HUES48 (cell line): ENCODE measurements around the gene C5orf15.
"Not testable (repeated sequence)": the region's sequence is repeated elsewhere in the genome, so short reads cannot be mapped to it uniquely, and the experiment has no call there.

Source experiments
- H3K27ac ChIP-seq: one replicate; pipeline ENCODE4 v1.7.0; 2013; ENCODE audit warnings: low read depth, low read length, inconsistent platforms
- H3K27me3 ChIP-seq: 2 replicates; pipeline ENCODE4 v1.6.1; 2013; ENCODE audit warnings: mild to moderate bottlenecking, low read length; ENCODE audit not compliant: control insufficient read depth, insufficient read depth
- H3K36me3 ChIP-seq: 2 replicates; pipeline ENCODE4 v1.6.1; 2013; ENCODE audit warnings: low read length; ENCODE audit not compliant: control insufficient read depth, insufficient read depth
- H3K4me1 ChIP-seq: 2 replicates; pipeline ENCODE4 v1.6.1; 2013; ENCODE audit warnings: mild to moderate bottlenecking, low read length; ENCODE audit not compliant: control insufficient read depth, insufficient read depth
- H3K4me3 ChIP-seq: 2 replicates; pipeline ENCODE4 v1.5.1; 2013; ENCODE audit warnings: mild to moderate bottlenecking, low read depth, low read length
- H3K9ac ChIP-seq: 2 replicates; pipeline ENCODE4 v1.6.1; 2013; ENCODE audit warnings: mild to moderate bottlenecking, low read depth, low read length, moderate library complexity
- H3K9me3 ChIP-seq: 2 replicates; pipeline ENCODE4 v1.6.1; 2013; ENCODE audit warnings: low read length; ENCODE audit not compliant: control insufficient read depth, insufficient read depth

The C5orf15 gene

DNA sequence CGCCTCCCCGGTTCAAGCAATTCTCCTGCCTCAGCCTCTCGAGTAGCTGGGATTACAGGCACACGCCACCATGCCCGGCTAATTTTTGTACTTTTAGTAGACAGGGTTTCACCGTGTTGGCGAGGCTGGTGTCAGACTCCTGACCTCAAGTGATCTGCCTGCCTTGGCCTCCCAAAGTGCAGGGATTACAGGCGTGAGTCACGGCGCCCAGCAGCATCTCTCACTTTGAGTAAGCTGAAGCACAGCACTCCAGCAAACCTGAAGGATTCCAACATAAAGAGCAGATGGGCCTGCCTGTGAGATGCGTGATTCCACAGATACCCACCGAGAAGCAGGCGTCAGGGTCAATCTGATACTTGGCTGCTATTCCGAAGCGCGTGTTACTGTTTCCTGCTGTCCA, 7.1 kb upstream of the C5orf15 start:
- not testable (repeated sequence) for H3K27me3 ChIP-seq, H3K4me1 ChIP-seq, H3K27ac ChIP-seq, H3K9me3 ChIP-seq, H3K9ac ChIP-seq, H3K4me3 ChIP-seq
- peaks cover 82% of the 10 kb centered on the region for H3K36me3 ChIP-seq

DNA sequence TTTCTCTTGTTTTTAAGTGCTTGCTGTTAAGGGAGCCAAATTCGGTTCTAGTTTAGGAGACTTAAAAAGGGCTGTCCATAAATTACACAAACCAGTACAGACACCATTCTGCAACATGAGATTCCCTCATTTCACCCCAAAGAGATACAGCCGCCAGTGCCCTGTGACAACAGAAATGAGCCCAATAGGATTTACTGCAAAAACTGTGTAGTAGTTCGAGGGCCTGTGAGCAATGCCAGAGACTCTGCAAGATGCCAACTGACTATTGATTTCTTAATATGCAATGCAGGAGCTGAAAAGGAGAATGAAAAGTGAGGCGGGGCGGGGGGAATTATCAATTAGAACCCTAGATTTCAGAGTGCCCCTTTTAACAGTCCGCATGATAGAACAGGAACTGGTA, 5.7 kb upstream of the C5orf15 start:
- Histone ChIP-seq H3K36me3 (peaks cover 71% of the 10 kb centered on the region), H3K9ac (no peak overlapping the region), H3K4me3 (no peak overlapping the region), H3K4me1 (peaks cover 4% of the 10 kb centered on the region; the same call in 1 of the 2 replicates), H3K27ac (no peak overlapping the region), H3K9me3 (no peaks in the 10 kb centered on the region), H3K27me3 (no peaks in the 10 kb centered on the region)

- Histone ChIP-seq H3K4me3 (no peak overlapping the region), H3K4me1 (peaks cover 6% of the 10 kb centered on the region), H3K27me3 (no peaks in the 10 kb centered on the region), H3K9me3 (no peaks in the 10 kb centered on the region), H3K9ac (no peak overlapping the region), H3K36me3 (peaks cover 41% of the 10 kb centered on the region), H3K27ac (peak overlapping the region; percentile 14)
These were observed 2.0 kb upstream of the C5orf15 start for GRCh38 chr5:133970325-133970909.

GRCh38 chr5:133969654-133970324, 1.4 kb upstream of the C5orf15 start:
- H3K27me3 ChIP-seq, result no peaks in the 10 kb centered on the region
- peaks cover 35% of the 10 kb centered on the region for H3K36me3 ChIP-seq
- H3K4me1 ChIP-seq, result peaks cover 6% of the 10 kb centered on the region
- no peak overlapping the region for H3K9ac ChIP-seq
- no peaks in the 10 kb centered on the region for H3K9me3 ChIP-seq
- no peak overlapping the region for H3K4me3 ChIP-seq
- peak overlapping the region; percentile 14 for H3K27ac ChIP-seq

DNA sequence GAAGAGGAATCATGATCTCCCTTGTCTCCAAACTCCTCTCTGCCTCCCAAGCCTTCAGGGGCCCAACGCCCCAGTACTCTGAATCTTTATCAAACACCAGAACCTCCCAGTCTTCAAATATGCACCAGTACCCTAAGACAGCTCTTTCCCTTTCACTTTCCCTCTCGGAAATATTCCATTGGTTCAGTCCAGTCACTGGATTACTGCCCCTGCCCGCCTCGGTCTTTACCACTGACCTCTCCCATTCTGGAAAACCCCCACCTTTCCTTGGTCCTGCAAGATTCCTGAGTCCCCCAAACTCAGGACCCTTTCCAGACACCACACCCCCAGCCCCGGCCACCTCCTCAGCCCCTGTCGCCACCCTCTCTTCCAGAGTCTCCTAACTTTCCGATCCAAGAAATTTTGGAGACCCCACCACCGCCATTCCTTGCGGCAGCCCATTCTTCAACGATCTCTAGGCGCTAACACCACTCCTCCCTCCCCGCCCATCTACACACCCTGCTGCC, 674 bp downstream of the C5orf15 start:
- no peaks in the 10 kb centered on the region for H3K9me3 ChIP-seq
- peak overlapping the region; percentile 92 for H3K4me3 ChIP-seq
- H3K9ac ChIP-seq, result peak overlapping the region; percentile 85
- H3K27me3 ChIP-seq, result no peaks in the 10 kb centered on the region
- peaks cover 6% of the 10 kb centered on the region for H3K4me1 ChIP-seq
- H3K27ac ChIP-seq, result peak overlapping the region; percentile 89
- peaks cover 14% of the 10 kb centered on the region for H3K36me3 ChIP-seq

DNA sequence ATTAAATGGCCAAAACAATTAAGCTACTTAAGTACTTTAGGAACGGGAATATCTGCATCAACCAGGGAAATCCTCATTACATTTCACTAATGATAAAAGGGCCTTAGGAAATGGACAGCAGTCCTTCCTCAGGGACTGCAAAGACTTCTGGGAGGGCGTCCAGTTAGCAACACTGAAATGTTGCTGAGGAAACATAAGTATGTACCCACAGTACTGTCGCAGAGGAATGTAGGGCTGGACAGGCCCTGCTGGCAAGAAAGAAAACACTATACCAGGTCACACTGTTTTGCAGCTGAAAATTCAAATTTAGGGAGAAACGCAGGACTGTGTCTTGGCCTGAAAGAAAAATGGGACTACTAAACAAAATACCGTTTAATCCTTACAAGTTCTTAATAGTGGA, 1.3 kb downstream of the C5orf15 start:
- no peak overlapping the region for H3K27ac ChIP-seq
- H3K9me3 ChIP-seq, result no peaks in the 10 kb centered on the region
- peaks cover 9% of the 10 kb centered on the region; the same call in 1 of the 2 replicates for H3K36me3 ChIP-seq
- H3K4me3 ChIP-seq, result peak overlapping the region; percentile 92
- H3K27me3 ChIP-seq, result no peaks in the 10 kb centered on the region
- no peak overlapping the region for H3K9ac ChIP-seq
- H3K4me1 ChIP-seq, result peaks cover 6% of the 10 kb centered on the region

GRCh38 chr5:133966090-133966489, 2.3 kb downstream of the C5orf15 start:
- Histone ChIP-seq H3K4me3 (no peak overlapping the region), H3K9ac (no peak overlapping the region), H3K9me3 (no peaks in the 10 kb centered on the region), H3K27me3 (no peaks in the 10 kb centered on the region), H3K4me1 (peaks cover 6% of the 10 kb centered on the region), H3K36me3 (peaks cover under 1% of the 10 kb centered on the region; the same call in 1 of the 2 replicates), H3K27ac (no peak overlapping the region)

DNA sequence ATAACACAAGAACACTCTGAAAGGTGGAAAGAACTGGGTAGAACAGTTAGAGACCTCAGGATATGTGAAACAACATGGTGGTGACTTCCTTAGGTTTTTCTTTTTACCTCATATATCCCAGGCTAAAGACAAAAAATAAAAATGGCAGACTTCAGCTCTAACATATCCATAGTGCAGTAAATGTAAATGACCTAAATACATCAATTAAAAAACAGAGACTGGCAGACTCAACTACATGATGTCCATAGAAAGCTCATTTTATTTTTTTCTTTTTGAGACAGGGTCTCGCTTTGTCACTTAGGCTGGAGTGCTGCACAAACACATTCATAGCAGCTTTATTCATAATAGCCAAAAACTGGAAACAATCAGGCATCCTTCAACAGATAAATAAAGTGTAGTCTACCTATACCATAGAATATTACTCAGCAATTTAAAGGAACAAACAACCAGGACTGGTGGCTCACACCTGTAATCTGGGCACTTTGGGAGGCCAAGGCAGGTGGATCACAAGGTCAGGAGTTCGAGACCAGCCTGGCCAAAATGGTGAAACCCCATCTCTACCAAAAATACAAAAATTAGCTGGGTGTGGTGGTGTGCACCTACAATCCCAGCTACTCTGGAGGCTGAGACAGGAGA, 4.8 kb downstream of the C5orf15 start:
- Histone ChIP-seq H3K27ac (no peak overlapping the region), H3K4me3 (no peak overlapping the region), H3K27me3 (no peaks in the 10 kb centered on the region), H3K36me3 (peaks cover 13% of the 10 kb centered on the region), H3K4me1 (peaks cover 6% of the 10 kb centered on the region), H3K9ac (no peak overlapping the region), H3K9me3 (no peaks in the 10 kb centered on the region)

DNA sequence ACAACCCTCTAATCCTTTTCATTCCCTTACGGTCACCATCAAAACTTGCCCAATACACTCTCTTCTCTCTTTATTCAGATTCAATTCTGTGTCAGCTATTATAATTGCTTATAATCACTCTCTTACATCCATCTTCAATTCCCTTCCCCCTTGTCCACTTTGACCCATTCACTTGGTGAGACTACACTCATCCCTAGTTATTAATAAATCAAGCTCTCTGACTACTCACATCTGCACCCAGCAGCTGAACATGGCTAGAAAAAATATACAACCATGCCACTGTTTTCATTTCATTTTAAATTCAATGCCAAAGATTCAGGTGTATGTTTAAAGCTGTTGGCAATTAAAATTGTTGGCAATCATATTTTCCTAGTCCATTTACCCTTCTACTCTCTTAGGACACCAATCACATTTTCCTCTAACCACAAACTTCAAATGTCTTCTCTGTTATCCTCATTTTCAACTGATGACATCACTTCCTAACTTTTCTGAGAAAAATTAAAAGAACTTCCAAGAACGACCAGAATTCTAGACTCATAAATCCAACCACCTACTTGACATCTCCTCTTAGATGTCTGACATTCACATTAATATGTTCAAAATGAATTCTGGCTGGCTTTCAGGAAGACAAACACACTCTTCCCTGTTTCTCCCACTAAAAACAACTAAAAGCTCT, 5.5 kb downstream of the C5orf15 start:
- Histone ChIP-seq H3K4me3 (no peak overlapping the region), H3K4me1 (peaks cover 6% of the 10 kb centered on the region), H3K9me3 (no peaks in the 10 kb centered on the region), H3K36me3 (peaks cover 17% of the 10 kb centered on the region), H3K9ac (no peak overlapping the region), H3K27me3 (no peaks in the 10 kb centered on the region), H3K27ac (no peak overlapping the region)

GRCh38 chr5:133962131-133962530, 6.3 kb downstream of the C5orf15 start:
- peaks cover 25% of the 10 kb centered on the region for H3K36me3 ChIP-seq
- H3K4me1 ChIP-seq, result peaks cover 2% of the 10 kb centered on the region; the same call in 1 of the 2 replicates
- no peak overlapping the region for H3K4me3 ChIP-seq
- no peaks in the 10 kb centered on the region for H3K27me3 ChIP-seq
- no peak overlapping the region for H3K9ac ChIP-seq
- no peaks in the 10 kb centered on the region for H3K9me3 ChIP-seq
- H3K27ac ChIP-seq, result no peak overlapping the region
